Cortex of kidney (tissue), 1 donor: ENCODE measurements around the gene NDNF.

Experiments used
- DNase-seq: peaks from one replicate; lab custom pipeline; 2025; lab: John Stamatoyannopoulos, UW

The NDNF gene, protein sequence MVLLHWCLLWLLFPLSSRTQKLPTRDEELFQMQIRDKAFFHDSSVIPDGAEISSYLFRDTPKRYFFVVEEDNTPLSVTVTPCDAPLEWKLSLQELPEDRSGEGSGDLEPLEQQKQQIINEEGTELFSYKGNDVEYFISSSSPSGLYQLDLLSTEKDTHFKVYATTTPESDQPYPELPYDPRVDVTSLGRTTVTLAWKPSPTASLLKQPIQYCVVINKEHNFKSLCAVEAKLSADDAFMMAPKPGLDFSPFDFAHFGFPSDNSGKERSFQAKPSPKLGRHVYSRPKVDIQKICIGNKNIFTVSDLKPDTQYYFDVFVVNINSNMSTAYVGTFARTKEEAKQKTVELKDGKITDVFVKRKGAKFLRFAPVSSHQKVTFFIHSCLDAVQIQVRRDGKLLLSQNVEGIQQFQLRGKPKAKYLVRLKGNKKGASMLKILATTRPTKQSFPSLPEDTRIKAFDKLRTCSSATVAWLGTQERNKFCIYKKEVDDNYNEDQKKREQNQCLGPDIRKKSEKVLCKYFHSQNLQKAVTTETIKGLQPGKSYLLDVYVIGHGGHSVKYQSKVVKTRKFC

DNA sequence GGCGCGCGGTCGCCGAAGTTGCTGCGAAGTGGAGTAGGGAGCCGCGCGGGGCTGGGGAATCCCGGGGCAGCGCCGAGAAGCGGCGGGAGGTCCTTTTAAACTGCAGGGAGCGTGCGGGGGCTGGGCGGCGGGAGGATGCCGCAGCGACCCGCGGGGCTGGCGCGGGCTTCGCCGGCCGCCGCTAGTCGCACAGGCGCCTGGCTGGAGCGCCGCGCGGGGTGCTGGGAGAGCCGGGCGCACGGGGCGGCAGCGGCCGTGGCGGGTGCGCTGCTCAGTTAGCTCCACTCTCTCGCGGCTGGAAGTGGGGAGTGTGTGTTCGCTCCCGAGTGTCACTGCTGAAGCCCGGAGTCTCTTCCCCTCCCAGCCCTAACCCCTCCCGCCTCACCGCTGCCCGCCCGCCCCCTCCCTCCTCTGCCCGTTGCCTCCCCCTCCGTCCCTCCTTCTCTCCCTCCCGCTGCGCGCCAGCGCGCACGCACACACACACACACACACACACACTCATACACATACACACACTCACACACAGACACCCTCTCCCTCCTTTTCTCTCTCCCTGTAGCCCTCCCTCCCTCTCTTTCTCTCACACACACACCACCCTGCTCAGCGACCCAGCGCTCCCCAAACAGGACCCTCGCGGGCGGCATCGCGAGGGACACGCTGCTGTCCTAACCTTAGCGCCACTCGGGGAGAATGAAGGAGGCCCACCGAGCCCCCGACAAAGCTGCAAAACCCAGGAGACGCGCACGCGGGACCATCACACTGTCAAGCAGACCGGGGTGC lies at the start of gene NDNF:
TSS of gene NDNF (minus strand) at position 312 of the 780 bp plus-strand sequence. CDS start 26,698 bp downstream, outside the sequence.
- DNase-seq = no peak

DNA sequence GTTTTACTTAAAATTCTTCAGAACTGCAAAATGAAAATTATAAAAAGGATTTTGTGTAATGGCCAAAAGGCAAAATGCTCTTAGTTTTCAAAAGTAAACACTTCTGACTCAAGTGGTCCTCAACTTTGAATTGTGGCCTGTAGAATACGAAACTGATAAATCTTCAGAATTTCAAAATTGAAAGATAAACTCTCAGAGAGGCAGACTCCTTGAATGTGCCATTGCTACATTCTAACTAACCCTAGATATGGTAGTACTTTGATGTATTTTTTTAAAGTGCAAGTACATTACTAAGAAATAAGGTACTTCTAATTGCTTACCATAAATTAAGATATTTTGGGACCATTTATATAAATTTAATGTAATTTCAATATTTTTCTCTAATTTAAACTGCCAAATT lies 47.4 kb upstream of the NDNF start:
- no peak for DNase-seq

DNA sequence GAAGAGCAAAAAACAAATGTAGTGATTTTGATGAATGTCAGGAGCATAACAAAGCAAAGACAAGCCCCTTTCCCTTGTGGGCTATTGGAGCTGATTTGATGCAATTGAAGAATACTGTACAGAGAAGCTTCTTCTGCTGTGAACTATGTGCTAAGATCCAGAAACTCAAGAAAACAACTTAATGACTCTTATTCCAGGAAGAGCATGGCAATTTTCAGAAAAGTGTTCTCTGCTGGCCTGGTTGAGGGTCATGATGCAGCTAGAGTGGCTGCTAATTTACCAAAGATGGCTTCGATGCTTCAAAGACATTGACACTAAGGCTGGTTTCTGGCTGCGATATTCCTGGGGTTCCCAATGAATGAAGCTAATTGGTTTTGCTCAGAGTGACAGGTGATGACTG lies 46.0 kb upstream of the NDNF start:
- no peak for DNase-seq

DNA sequence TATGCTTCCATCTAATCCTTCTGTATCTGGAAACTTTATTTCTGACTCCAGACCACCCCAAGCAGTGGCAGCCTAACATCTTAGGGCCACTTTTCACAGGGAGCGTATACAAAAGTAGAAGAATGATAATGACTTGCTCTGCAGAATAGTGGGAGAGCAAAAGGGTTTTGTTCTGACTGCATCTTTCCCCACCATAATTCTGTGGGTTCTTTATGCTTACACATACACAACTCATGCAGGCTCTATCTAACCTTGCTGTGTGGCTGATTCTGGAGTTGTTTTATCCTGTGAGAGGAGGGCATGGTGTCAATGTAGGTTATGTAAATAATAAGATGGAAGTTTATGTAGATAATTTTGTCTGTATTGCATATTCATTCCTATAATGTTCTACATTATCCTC lies 42.4 kb upstream of the NDNF start:
- DNase-seq = no peak

DNA sequence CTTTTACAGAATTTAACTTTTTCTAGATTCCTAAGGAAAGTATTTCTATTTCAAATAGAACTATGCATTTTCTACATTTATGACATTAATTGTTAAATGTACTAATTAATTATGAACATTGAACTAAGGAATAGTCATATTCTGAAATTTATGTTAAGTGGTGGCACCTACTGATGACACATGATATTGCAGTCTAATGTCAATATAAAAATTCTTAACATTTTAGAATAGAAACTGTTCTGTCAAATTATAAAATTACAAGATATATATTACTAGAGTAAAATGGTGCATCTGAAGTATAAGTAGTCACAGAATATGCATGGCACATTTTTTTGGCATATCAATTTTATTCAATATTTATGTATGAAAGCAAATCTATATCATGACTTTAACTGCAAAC lies 40.2 kb upstream of the NDNF start:
- DNase-seq = no peak

DNA sequence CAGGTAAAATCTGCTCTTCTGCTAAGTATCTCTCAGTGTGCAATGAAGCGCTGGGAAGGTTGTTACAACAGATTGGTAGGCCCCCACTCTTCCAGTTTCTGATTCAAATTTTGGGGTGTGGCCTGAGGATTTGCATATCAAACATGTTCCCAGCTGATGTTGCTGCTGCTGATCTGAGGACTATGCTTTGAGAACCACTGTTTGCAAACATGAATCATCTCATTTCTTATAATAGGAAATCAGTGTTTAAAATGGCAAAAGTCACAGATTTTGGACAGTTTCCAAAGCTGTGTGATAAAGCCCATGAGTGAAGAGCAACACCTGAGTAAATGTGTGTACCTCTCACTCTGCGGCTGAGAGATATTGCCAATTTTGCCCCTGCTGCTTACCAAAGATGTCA lies 36.2 kb upstream of the NDNF start:
- no peak for DNase-seq

DNA sequence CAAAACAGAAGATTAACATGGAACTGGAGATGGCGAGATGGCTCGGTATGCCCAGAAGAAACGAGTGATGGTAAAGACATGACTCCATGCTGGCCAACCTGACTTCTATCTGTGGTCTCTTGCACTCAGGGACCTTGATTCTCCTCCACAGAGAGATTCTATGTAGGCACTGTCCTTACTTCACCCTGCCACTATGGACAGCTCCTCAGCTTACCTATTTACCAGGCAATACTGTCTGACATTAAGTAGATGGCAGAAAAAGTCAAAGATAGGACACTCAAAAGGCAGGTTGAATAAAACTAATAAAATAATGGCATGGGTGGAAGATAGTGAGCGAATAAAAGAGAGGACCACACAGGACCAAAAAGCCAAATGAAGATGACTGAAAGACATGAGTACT lies 35.2 kb upstream of the NDNF start:
- no peak for DNase-seq

DNA sequence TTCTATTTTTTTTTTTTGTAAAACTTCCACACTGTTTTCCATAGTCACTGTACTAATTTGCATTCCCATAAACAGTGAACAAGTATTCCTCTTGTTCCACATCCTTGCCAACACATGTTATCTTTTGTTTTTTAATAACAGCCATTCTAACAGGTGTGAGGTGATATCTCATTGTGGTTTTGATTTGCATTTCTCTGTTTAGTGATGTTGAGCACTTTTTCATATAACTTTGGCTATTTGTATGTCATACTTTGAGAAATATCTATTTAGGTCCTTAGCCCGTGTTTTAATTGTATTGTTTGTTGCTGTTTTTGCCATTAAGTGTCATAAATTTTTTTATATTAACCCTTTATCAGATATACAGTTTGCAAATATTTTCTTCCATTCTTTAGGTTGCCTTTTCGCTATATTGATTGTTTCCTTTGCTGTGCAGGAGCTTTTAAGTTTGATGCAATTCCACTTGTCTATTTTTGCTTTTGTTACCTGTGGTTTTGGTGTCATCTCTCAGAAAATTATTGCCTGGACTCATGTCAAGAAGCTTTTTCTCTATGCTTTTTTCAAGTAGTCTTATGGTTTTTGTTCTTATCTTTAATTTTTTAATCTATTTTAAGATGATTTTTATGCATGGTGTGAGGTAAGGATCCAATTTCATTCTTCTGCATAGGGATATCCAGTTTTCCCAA lies 27.9 kb upstream of the NDNF start:
- no peak for DNase-seq

DNA sequence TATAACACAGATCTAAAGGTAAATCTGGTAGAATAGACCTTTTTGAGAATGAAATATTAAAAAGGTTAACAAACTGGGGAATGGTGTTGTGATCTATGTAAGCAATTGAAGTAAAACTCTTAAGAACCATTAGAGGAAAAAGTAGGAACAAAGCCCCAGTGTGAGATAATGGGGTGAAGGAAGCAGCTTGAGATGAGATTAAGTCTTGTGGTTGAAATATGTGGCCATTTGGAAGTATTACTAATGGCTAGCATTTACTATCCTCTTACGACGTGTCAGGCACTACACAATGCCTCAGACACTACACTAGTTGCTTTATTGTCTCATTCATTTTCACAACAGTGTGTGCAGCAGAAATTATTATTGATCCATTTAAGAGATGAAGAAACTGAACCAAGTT lies 25.9 kb upstream of the NDNF start:
- no peak for DNase-seq

DNA sequence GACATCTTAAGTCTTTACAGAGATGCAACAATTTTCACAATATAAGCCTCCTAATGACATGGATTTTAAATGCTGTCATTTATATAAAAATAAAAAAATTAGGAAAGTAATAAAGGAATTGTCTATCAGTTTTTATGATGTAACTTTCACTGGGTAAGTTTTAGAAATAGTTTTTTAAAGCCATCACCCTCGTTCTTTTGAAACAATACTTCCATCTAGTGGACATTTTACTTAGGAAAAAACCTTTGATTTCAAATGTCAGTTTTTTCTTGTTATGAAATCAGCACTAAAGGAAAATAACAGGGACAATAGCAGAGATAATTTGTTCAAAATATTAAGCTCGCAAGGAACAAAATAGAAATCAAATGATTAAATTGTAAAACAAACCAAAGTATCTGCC lies 24.3 kb upstream of the NDNF start:
- no peak for DNase-seq

DNA sequence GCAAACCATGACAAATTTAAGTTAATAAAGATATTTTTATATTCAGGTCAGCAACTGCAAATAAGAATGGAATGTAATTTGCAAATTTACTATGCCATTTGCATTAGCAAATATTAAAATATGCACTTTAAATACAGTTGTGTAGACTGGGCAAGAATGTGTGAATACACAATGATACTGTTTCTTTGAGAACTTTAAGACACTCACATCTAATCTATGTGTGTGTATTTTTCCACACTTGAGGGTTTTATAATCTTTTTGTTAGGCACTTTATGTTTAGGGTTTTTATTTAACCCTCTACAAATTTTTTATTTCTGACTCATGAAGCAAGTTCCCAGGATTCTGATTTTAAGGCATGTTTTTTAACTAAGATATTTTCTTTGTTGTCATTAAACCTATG lies 23.9 kb upstream of the NDNF start:
- no peak for DNase-seq

DNA sequence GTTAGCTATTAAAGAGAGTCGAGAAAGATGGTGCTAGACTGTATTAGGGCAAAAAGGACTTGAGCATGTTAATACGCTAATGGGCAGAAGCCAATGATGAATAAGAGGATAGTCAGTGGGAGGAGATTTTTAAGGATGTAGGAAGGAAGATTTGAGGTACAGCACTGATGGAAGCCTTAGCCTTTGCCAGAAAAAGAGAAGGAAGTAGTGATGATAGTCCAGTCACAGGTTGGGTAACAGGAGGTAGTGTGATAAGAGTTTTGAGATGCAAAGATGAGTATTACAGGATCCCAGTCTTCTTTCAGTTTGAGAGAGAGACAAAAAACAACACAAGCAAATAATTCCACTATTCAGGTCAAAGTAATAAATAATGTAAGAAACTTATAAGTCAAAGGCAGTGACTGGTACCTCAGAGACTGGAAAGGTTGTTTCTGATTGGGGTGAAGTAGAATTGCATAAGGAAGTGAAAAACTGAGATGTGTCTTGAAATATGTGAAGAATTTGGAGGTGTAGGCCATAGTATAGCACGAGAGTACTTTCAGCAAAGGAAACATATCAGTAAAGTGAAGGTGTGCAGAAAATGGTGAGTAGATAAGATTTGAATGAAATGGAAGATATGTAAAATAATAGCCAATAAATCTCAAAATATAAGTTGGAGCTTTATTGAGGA lies 22.1 kb upstream of the NDNF start:
- DNase-seq = no peak

DNA sequence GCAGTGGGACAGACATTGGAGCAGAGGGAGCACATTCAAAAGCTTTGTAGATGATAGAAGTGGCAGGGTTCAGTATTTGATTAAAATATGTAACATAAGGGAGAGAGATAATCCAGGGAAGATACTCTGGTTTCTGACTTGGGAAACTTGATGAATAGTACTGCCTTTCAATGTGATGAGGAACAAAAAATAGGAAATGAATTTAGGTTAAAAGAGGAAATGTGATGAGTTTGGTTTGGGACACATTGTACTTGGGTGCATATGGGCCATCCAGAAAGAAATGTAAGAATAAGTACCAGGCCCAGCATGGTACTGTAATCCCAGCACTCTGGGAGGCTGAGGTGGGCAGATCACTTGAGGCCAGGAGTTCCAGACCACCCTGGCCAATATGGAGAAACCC lies 20.9 kb upstream of the NDNF start:
- DNase-seq = no peak

DNA sequence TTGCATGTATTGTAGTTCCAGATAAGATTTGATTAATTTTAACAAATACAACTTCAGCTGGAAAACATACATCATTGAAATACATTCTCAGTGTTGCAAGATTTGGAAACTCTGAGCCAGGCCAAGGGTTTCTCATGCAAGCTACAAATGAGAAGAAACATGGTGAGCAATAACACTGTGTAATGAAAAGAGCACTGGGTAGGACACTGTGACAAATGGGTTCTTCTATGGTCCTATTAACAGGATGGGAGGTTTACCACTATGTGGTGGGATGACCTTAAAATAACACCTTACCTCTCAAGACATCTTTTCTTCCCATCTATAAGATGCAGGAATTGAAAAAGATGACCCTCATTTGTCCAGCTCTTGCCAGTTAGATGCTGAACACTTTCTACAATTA lies 19.6 kb upstream of the NDNF start:
- no peak for DNase-seq

DNA sequence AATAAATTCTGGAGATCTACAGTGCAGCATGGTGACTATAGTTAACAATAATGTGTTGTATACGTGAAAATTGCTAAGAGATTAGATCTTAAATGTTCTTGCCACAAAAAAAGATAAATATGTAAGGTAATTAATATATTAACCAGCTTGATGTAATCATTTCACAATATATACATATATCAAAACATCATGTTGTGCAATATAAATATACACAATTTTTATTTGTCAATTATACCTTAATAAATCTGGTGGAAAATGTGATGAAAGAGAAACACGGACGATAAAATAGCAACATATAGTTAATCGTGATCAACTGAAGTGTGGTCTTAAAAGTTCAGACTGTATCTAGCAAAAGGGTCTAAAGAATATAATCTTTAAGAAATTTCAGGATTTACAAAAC lies 16.5 kb upstream of the NDNF start:
- no peak for DNase-seq

DNA sequence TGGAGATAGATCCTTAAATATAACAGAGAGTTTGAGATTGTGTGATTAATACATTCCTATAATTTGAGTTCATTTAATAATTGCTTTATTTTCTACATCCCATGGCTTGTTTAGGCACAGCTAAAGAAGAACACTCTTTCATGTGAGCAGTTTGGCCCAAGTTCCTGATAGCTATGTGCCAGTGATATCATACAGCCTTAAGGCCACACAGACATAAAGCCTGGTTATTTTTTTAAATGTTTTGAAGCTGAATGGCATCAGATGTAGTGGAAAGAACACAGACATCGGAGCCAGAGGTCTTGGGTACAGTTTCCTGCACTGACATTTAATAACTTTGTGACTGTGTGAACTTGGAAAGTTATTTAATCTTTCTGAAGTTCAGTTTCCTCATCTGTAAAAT lies 7.0 kb upstream of the NDNF start:
- no peak for DNase-seq

DNA sequence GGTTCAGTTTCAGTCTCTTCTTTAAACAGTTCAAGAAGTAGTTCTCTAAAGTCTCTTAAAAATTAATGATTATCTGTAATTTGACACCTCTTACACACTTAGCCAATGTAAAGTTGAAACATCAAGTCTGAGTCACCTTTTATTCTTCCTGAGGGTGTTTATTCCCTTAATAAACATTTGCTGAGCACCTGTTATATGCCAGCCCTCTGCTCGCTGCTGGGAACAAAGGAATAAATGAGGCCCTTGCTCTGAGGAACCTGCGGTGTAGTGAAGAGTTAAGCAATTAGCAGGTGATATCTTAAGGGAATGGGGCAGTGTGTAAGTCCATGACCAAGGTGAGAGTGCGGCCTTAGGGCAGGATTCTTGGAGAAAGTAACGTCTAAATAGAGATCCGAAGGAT lies 5.2 kb upstream of the NDNF start:
- no peak for DNase-seq

DNA sequence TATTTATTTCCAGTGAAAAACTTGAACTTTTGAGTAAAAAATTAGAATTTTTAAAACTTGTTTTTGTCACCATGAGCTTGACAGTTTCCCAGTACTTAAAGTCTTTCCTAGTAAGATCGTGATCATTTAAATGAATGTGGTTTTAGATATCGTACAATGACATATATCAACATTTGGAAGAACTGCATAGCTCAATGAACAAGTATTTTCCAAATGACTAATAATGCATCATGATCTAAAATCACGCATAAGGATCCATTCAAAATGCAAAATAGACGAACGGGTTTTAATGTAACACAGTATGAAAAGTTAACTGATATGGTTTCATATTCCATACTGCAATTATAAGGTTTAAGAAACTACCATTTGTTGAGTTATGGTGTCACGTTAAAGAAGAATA lies 4.1 kb upstream of the NDNF start:
- no peak for DNase-seq

DNA sequence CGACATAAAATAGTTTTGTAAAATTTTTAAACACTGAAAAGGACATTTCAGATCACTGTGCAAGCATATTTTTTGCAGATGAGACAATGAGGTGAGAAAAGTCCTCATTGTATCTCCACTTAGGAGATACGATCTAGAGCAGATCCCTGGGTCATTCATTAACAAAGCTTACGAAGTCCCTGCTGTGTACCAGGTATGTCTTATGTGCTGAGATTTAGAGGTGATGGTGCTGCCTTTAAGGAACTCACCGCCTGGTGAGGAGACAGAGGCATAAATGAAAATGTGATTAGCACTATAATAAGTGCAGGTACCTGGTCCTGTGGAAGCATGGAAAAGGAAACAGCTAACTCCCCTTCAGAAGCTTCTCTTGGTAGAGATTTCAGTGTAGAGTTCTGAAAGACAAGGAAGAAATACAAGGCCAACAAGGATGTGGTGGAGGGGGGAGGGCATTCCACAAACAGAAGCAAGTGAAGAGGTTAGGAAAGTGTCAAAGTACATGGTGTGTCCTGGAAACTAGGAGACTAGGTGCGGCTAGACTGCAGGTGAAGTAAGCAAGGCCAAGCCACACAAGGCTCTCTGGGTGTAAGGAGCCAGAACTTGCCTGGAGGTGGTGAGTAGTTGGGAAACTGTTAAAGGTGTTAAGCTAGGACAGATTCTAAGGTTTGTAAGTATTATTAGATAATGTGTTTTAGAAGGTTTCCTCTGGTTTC lies 1.5 kb upstream of the NDNF start:
- no peak for DNase-seq

DNA sequence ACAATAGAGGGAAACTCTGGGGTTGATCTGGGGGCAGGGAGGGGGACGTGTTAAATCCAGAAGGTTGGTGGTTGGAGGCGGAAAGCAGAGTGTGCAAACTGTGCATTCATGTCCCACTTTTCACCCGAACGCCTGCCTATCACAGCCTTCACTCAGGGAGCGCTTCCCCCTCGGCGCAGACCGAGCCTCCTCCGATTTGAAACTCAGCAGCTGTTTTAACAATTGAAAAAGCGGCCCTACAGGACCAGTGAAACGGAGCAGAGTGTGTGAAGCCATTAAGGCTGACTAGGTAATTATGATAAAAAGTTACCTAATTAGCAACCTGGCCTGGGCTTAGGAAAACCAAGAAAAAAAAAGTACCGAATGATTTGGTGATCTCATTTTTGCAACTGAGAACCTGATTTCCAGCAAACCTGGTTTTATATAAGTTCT lies 685 bp upstream of the NDNF start:
- no peak for DNase-seq

DNA sequence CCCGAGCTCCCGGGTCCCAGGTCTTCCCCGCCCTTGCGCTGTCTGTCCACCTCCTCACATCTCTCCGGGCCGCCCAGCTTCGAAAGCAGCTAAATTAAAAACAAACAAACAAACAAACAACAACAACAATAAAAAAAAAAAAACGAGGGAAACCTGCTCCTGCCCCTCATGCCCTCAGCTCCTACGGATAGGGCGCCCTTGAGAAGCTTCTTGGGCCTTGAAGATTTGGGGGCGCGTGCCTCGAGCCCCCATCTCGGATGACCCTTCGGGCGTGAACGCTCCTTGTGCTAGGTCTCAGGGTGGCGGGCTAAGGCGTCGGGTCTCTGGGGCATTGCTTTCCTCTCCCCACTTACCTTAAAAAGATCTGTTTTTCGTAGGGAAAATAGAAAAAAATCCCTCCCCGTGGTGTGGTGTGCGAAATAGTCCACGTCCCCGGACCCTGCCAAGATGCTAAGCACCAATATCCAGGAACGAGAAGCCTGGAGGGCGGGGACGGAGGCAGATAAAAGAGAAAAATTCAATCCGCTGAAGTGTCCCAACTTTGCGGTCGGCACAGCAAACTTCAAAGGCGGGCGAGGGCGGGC lies 603 bp downstream of the NDNF start:
- DNase-seq = no peak
